Right atrium auricular region (tissue), 2 donors: Measurements from ENCODE around the gene NUDT3. TPM values are rescaled to one million over a fixed set of nuclear protein-coding genes. Genes with fewer than 3 reads are reported as not detected.
A peak's percentile ranks its signal among the peaks of the same experiment; 100 is the strongest.
"Not testable (repeated sequence)": the region's sequence is repeated elsewhere in the genome, so short reads cannot be mapped to it uniquely, and the experiment has no call there.

Source experiments
- DNase-seq: peaks from one replicate; pipeline ENCODE4 v3.0.0-alpha.2; 2019; ENCODE audit warnings: low spot score
- H3K27ac ChIP-seq, 2 donors: fragments of 200-600 bp; sonication (generic); 1 replicate in 1 of 2; 2 replicates in 1 of 2; pipeline ENCODE4 v1.5.1; 2016 to 2019
- H3K27me3 ChIP-seq, 2 donors: fragments of 200-600 bp; sonication (generic); one replicate each; pipeline versions ENCODE4 v1.5.1 to v1.6.0; 2017 to 2019
- H3K36me3 ChIP-seq: fragments of 200-600 bp; sonication (generic); one replicate; pipeline ENCODE4 v1.5.1; 2016
- H3K4me1 ChIP-seq, 2 donors: fragments of 200-600 bp; sonication (generic); one replicate each; pipeline versions ENCODE4 v1.5.1 to v1.6.0; 2017 to 2019
- H3K4me3 ChIP-seq, 2 donors: fragments of 200-600 bp; sonication (generic); 1 replicate in 1 of 2; 2 replicates in 1 of 2; pipeline ENCODE4 v1.5.1; 2017 to 2019; ENCODE audit warnings: mild to moderate bottlenecking in 1 of 2, moderate library complexity in 1 of 2
- H3K9me3 ChIP-seq, 2 donors: fragments of 200-600 bp; sonication (generic); one replicate each; pipeline ENCODE4 v1.5.1; 2019
- CTCF ChIP-seq, 2 donors: fragments of 200-600 bp; sonication (generic); IDR thresholded peaks; one replicate each; pipeline ENCODE4 v1.5.1; 2019; ENCODE audit warnings: antibody characterized with exemption in 2 of 2
- total RNA-seq, 2 donors: library from RNA; depleted of rRNA; stranded (reverse); fragments of >200 nt; gene quantifications; one replicate each; pipeline ENCODE4 v1.1.0, GENCODE V29; 2016

Gene NUDT3
- total RNA-seq, 2 donors from 2014 or later, result 47.2 to 53.5 TPM

DNA sequence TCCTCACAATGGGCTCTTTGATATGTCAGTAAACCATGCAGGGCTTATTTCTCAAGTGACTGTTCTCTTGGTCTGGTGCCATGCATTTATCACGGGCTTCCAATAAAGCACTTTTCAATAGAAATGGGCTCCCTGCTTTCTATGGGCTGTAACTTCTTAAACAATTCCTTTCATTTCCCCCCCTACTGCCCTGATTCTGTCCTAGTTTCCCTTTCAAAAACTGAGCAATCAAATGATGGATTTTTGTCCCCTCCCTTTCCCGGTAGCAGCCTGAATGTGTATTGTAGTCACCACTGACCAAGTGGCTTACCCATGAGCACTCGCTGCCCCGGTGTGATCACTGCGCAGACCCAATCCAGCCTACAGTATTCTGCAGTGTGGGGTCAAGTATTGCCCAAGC, 19.5 kb upstream of the NUDT3 start:
- Histone ChIP-seq H3K27ac (no peak overlapping the region), H3K4me3 (no peak overlapping the region), H3K36me3 (peaks cover 10% of the 10 kb centered on the region), H3K4me1 (peaks cover 0 to 8% of the 10 kb centered on the region in 2 donors), H3K27me3 (no peaks in the 10 kb centered on the region), H3K9me3 (no peaks in the 10 kb centered on the region)
- no peak for TF ChIP-seq CTCF (IDR thresholded peaks at IDR 0.05)
- no peak for DNase-seq

GRCh38 chr6:34407915-34408314, 15.4 kb upstream of the NUDT3 start:
- DNase-seq, H3K36me3 ChIP-seq, H3K9me3 ChIP-seq, H3K4me3 ChIP-seq, H3K27me3 ChIP-seq, H3K4me1 ChIP-seq, H3K27ac ChIP-seq: not testable (repeated sequence)

DNA sequence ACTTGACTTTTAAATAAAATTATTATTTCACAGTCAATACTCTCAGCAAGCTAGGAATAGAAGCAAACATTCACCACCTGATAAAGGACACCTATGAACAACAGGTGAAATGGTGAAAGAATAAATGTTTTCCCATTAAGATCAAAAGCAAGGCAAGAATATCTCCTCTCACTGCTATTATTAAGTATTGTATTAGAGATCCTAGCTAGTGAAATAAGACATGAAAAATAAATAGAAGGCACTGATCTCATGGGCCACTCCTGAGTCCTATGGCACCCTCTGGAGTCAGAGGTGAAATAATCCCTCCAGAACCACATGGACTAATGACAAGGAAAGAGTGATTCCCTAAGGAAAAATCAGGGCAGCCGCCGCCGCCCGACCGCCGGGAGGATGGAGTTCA, 4.0 kb upstream of the NUDT3 start:
- H3K27ac ChIP-seq, result no peak overlapping the region
- no peak for DNase-seq
- no peaks in the 10 kb centered on the region for H3K36me3 ChIP-seq
- TF ChIP-seq CTCF (IDR thresholded peaks at IDR 0.05), result no peak
- peaks cover 0 to 3% of the 10 kb centered on the region in 2 donors for H3K9me3 ChIP-seq
- H3K27me3 ChIP-seq, result no peaks in the 10 kb centered on the region
- peaks cover 0 to 14% of the 10 kb centered on the region in 2 donors for H3K4me1 ChIP-seq
- no peak overlapping the region for H3K4me3 ChIP-seq

GRCh38 chr6:34393966-34394305, 1.5 kb upstream of the NUDT3 start:
- no peak for DNase-seq
- Histone ChIP-seq H3K4me3 (no peak overlapping the region), H3K9me3 (peaks cover 0 to 3% of the 10 kb centered on the region in 2 donors), H3K27ac (peak overlapping the region; percentile 88 to 95), H3K27me3 (no peaks in the 10 kb centered on the region), H3K36me3 (no peaks in the 10 kb centered on the region), H3K4me1 (peaks cover 0 to 32% of the 10 kb centered on the region in 2 donors)
- no peak for TF ChIP-seq CTCF (IDR thresholded peaks at IDR 0.05)

GRCh38 chr6:34393191-34393965, 909 bp upstream of the NUDT3 start:
- Histone ChIP-seq H3K4me3 (peak overlapping the region; percentile 45 to 76), H3K4me1 (peaks cover 0 to 35% of the 10 kb centered on the region in 2 donors), H3K9me3 (peaks cover 0 to 3% of the 10 kb centered on the region in 2 donors), H3K36me3 (no peaks in the 10 kb centered on the region), H3K27me3 (no peaks in the 10 kb centered on the region), H3K27ac (peak overlapping the region; percentile 88 to 95)
- TF ChIP-seq CTCF (IDR thresholded peaks at IDR 0.05), result no peak
- DNase-seq, result no peak

DNA sequence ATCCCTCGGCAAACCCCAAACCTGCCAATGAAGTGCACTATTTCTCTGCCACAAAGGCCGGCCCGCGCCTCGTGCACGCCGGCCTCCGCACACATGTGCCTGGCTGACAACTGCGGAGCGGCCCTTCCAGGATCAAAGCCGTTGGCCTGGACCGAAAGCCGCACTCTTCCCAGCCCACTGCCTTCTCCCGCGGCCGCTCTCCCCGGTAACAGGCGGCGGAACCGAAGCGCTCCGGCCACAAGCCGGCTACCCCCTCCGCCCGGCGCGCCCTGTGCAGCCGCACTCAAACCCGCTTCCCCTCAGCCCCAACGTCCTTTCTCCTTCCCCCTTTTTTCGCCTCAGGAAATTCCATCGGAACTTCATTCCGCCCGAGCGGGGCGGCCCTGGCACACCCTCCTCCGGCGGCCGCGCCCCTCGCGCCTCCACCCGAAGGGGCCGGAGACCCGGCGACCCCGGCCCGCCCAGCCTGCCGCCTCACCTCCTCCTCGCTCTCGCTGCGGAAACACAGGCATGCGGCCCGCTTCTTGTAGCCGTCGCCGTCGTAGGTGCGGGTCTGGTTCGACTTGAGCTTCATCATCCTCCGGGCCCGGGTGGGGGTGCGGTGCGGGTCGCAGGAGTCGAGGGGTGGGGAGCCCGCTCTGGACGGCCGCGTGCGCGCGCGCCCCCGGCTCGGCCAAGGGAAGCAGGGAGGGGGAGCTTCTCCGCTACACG, 528 bp downstream of the NUDT3 start:
- no peak for DNase-seq
- Histone ChIP-seq H3K27me3 (no peaks in the 10 kb centered on the region), H3K4me3 (peak overlapping the region; percentile 76 to 83), H3K9me3 (peaks cover 0 to 3% of the 10 kb centered on the region in 2 donors), H3K36me3 (no peaks in the 10 kb centered on the region), H3K27ac (peak overlapping the region; percentile 88 to 95), H3K4me1 (peaks cover 0 to 45% of the 10 kb centered on the region in 2 donors)
- TF ChIP-seq CTCF (IDR thresholded peaks at IDR 0.05), result no peak
